ENCODE measurements around the gene CARMIL1. TPM values are rescaled to one million over a fixed set of nuclear protein-coding genes. Genes with fewer than 3 reads are reported as not detected.

Gene CARMIL1
- total RNA-seq, 1 donor from 2014 or later: 22.5 TPM

DNA sequence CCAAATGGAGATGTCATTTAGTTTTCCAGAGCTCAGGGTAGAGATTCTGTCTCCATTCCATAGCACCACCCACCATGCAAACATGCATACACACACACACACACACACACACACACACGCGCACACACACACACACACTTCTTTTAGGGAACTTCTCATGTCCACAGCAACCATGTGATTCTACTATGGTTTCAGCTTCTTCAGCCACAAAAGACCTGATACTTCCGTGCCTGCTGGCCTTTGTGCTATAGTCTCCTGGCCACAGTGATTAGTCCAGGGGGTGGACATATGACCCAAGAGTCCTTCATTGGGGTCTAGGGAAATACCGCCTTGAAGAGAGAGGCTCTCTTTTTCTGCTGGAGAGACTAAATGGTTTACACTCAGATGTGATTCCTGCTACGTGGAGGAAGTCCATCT lies 53.5 kb downstream of the CARMIL1 start:
- DNase-seq (ENCODE audit: low read depth): no peak

DNA sequence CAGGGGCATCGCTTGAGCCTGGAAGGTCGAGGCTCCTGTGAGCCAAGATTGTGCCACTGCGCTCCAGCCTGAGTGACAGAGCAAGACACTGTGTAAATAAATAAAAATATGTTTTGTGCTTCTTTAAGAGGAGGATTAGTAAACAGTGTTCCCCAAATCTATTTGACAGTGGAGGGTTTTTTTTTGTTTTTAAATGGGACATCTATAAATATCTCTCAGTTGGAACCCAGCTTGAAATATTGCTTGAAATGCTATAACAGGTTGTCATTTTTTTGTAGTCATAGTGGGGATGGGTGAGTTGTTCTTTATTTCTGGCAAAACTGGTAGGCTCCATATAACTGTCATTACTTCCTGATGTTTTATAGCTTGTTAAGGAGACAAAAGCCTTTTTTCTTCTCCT lies 54.3 kb downstream of the CARMIL1 start:
- no peak for DNase-seq (ENCODE audit: low read depth)

DNA sequence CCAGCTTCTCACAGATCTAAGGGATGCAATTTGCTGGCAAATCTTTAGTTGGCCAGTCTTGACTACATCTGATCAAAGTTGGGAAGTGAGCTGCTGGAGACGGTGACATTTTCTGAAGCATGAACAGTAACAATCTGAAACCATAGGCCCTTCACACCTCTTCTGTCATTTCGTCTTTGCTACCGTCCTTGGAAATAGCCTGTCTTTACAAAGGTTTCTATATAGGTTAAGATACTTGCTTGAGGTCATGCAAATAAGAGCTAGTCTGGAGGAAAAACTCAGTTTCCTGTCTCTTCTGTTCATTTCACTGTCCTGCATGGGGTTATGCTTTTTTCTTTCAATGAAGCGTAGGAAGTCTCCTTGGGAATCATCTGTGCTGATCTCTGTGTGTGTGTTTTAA lies 55.6 kb downstream of the CARMIL1 start:
- no peak for DNase-seq (ENCODE audit: low read depth)

DNA sequence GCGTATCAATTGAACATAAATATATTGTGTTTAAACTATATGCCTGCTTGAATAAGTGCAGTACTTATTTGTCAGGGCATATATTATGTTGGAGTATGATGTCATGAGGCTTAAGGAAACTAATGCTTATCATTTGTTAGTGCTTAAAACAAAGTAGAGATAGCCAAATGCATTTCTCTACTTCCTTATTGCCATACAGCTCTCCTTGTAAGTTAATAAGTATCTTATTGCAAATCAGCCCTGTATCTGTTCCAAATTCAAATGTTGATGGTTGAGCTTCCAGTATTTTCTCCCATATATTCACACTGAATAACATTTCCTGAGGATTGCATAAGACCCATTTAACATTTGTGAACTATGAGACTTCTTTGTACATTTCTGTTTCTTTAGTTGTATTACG lies 57.8 kb downstream of the CARMIL1 start:
- DNase-seq (ENCODE audit: low read depth): no peak

DNA sequence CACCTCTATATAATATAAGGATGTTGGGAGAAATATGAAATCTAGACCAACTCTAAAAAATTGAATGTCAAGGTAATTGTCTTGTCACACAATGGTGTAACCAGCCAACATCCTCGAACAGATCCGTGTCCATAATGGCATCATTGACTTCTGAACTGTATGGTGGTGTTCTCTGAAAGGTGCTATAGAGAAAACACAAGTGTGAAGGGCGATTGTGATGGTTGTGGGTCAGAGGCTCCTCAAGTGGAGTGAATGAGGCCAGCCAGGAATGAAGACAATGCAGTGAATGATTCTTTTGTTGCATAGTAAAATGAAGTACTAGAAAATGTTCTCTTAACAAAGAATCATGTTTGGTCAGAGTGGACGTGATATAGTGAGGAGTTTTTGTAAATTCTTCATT lies 58.3 kb downstream of the CARMIL1 start:
- DNase-seq (ENCODE audit: low read depth): no peak

DNA sequence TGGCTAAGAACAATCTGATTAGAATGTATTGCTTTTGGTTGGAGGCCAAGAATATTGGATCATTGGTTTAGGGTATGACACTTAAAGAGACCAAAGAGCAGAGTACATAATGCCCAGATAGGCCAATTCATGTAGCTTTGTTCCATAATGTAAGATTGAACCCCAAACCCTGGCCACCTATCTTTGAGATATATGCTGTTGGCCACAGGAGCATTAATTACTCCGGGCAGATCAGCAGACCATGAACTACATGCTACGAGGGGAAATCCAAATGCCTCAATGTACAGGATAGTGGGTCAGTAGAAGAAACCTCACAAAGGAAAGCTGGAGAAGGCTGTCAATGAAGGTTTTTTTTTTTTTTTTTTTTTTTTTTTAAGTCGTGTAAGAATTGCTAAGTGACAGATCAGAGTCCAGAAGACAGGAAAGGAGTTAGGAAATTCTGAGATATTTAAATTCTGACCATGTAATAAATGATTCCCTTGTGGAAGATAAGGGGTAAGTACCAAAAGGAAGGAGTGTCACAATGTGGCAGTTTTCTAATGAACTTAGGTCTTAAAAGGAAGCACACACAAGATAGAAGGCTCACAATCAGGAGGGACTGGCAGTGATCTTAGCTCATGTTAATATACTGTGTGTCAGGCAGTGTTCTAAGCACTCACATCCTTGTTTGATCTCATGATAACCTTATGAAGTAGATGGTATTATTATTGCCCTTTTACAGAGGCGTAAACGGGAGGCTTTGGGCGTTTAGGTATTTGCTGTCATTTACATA lies 61.4 kb downstream of the CARMIL1 start:
- no peak for DNase-seq (ENCODE audit: low read depth)

DNA sequence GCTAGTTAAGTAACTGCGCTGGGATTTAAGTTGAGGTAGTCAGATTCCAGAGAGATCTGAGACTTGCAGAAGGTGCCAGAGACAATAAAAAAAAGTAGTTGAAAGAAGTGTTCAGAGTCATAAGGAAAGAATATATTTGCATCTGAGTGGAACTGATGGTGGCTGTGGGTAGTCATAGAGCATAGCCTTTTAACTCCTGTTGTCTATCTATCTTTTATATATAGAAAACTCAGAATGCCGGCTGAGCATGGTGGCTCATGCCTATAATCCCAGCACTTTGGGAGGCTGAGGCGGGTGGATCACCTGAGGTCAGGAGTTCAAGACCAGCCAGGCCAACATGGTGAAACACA lies 62.0 kb downstream of the CARMIL1 start:
- DNase-seq (ENCODE audit: low read depth): no peak

DNA sequence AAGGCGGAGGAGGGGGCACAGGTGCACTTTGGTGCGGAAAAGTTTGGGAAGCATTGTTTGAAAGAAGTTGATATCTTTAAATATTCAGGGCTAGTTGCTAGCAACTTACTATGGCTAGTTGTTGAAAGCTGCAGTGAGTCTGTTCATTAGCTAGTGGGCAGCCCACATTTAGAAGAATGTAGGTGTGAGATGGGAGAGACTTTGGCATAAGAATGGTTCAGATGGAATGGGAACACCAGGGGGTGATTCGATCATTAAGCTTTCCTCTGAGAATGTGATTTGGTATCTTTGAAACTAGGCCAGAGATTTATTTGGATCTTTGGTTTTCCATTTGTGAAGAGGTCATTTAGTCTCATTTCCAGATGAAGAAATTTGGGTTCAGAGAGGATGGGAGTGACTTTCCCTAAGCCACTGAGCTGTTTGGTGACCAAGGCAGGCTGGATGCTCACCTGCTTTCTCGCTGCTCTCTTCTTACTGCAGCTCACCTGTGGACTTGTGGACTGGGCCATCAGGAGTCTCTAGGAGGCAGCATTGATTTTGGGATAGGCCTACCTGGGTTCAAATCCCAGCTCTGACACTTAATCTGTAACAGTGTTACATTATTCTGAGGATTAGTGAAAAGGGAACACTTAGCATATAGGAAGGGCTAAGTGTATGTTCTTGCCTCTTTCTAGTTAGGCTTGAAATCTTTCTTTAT lies 62.9 kb downstream of the CARMIL1 start:
- no peak for DNase-seq (ENCODE audit: low read depth)

DNA sequence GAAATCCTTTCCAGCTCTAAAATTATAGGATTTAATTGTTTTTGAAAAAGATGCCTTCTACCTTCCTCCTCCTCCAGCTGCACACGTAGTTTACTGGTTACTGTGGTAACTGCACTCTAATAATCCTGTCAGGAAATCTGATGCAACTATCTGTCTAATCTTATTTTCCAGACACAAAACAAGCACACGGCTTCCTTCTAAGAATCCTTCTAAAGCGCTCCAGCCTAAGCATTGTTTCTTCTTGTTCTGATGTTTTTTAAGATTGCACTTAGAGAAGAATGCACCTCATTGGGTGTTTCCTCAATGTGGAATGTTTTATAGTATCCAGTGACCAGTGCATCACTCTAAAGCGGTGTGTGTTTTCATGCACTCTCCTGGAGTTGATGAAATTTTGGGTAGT lies 63.6 kb downstream of the CARMIL1 start:
- peak; percentile 22 for DNase-seq (ENCODE audit: low read depth)

DNA sequence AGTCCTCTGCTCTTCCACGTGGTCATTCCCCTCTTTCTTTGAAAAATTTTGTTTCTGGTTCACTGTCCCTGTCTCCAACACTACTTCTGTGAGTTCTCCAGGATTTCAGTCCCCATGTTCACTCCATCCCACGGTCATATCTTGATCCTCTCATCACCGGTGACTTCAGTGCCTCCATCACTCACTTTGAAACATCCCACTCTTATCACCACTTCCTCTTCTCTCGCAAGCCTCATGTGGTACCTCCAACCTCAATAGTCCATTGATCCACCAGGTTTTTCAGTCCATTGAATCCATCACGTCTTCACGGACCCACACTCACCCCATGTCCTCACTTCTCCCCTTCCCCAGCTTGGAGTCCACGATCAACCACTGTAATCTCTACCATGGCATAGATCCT lies 64.8 kb downstream of the CARMIL1 start:
- DNase-seq (ENCODE audit: low read depth): no peak

DNA sequence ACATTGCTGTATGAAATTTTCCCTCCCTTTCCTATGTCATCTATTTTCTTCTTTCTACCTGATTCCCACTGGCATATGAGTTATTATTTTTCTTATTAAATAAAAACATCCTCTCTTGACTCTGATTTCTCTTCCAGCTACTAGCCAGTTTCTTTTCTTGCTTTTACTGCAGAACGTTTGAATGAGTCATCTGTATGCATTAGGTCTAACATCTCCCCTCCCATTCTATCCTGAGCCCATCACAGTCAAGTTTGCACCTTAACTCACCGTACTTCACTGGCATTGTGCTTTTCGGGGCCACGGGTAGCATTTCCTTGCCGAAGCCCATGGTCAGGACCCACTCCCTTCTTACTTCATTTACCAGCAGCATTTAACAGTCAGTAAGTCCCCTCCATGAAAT lies 65.7 kb downstream of the CARMIL1 start:
- no peak for DNase-seq (ENCODE audit: low read depth)

DNA sequence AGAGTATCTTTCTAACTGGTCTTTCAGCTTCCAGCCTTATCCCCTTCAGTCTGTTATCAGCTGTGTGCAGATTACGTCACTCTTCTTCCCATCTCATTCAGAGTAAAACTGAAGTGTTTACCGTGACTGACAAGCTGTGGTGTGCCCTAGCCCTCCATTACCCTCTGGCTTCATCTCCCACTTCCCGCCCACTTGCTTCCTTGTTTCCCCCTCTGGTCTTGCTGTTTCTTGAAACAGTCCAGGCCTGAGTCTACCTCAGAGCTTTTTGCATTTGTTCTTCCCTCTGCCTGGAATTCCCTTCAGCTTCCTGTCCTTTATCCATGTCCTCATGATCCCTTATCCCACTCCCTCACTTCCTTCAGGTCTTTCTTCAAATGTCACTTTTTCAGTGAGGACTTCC lies 66.9 kb downstream of the CARMIL1 start:
- DNase-seq (ENCODE audit: low read depth): no peak

DNA sequence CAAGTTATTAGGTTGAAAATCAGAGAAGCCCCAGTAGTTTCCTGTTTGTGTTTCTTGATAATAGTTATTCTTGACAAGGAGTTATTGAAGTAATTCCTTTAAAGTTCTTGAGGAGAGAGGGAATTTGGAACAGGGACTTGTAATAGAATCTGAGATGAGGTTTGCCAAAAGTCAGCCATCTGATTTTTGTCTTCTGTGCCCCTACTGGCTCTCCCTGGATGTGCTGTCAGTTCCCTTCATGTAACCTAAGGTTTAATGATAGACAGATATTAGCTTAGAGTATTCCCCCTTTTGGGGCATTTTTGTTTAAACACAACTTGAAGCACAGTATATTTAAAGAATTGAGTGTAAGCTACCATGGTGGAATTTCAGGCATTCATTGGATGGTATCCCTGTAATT lies 71.4 kb downstream of the CARMIL1 start:
- no peak for DNase-seq (ENCODE audit: low read depth)

DNA sequence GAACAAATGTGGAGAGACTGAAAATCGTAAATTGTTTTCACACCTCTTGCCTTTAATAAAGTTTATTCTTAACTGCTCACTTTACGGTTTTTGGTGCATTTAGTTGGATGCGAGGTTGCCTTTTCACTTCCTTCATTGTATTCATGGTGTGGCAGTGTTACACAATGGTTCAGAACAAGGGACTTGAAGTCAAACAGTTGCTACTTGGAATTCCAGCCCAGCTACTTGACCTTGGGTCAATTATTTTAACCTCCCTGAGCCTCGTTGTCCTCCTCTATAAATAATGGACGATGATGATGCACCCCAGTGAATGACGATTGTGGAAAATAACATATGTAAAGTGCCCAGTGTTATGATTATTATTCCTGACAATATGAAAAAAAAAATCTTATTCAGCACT lies 72.3 kb downstream of the CARMIL1 start:
- DNase-seq (ENCODE audit: low read depth): no peak

DNA sequence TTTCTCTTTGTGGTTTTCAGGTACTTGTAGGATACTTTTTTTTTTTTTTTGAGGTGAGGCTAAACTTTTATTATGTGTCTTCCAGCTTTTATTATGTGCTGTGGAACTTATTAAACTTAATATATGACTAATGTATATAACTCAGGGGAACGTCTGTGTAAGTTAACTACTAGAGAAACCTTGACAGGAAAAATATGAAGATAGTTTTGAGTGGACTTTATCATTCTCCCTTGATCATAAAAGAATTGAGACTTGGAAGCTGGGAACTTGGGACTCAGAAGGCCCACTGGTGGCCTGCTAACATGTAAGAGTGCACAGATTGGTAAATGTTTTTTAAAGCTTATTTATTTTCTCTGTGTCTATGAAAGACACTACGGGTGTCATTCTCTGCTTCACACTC lies 73.1 kb downstream of the CARMIL1 start:
- no peak for DNase-seq (ENCODE audit: low read depth)

DNA sequence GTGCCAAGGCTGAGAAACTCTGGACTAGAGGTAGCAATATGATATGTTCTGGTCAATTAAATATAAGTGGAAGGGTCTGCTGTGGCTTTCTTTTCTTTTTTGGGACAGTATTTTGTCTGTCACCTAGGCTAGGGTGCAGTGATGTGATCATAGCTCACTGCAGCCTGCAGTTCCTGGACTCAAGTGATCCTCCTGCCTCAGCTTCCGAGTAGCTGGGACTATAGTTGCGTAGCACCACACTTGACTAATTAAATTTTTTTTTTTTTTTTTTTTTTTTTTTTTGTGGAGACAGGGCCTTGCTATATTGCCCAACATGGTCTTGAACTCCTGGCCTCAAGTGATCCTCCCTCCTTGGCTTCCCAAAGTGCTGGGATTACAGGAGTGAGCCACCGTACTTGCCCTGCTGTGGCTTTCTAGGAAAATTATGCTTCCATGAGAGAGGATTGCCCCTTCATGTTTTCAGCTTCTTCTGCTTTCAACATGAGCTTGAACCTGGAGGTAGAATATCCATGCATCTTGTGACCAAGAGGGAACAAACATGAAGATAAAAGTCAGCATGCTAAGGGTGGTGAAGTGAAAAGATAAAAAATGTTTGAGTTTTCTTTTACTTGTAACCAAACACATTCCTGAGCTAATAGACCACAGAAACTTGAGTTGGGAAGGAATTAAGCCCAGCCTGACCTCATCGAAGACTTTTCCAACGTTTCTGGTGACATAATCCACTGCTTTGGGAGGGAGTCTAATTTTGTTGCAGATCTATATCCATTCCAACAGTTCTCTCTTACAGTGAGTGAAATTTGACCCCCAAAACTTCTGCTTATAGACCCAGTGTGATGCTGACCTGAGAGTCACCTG lies 75.1 kb downstream of the CARMIL1 start:
- peak; percentile 62 for DNase-seq (ENCODE audit: low read depth)

DNA sequence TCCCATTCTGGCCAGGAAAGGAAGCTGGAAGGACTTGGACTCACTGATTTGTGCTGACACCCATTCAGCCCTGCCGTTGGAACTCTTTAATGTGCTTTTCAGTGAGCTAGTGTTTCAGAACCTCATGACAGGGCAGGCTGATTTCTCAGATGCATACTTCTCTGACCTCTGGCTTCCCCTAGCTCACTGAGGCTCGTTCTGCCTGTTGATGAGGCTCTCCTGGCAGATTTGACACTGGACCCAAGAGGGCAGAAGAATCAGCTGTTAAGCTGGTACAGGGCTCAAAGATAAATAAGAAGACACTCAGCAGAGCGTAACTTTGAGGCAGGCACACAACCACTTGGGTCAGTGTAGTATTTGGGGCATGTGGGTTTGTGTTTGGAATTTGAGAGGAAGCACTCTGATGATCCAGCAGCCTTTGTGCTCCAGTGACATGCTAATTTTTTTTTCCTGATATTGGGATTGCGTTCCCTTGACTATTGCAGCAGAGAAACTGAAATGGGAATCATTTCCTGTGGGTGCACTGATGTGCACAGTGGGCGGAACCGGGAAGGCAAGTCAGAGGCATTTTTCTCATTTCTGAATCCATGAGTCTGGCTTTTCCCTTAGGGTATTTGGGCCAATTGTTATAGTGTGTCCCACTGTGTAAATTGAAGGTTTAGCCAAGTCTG lies 80.2 kb downstream of the CARMIL1 start:
- DNase-seq (ENCODE audit: low read depth): peak; percentile 74

DNA sequence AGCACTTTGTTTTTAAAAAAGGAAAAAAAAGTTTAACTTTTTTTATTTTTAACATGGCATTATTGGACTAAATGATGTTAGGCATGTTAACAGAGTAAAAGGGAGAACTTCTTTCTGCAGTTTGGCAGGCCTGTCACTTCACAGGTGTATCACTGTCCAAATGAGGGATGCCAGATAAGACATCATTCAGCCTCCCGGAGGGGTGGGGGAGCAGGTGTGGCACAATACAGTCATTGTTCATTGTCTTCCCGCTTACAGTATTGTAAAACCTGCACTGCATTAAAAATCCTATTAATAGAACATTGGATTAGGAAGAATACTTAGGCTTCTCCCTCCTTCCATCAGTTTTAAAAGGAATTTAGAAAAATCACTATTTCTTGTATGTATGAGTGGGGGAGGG lies 80.7 kb downstream of the CARMIL1 start:
- no peak for DNase-seq (ENCODE audit: low read depth)

DNA sequence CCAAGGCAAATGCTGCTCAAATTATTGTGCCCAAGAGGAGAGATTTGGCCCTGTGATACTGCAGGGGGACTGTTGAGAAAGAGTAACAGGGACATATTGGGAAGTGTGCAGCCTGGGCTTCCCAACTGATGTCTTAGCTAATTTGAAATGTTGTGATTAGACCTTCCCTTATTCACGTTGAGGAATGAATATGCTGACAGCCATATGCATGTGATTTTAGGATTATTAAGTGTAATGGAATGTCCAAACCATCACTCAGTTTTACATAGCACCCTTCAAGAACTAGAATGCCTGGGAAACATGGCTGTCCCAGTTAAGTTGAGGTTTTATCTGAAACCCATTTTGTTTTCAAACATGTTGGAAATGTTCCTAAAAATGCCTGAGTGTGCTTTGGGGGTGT lies 81.4 kb downstream of the CARMIL1 start:
- no peak for DNase-seq (ENCODE audit: low read depth)

DNA sequence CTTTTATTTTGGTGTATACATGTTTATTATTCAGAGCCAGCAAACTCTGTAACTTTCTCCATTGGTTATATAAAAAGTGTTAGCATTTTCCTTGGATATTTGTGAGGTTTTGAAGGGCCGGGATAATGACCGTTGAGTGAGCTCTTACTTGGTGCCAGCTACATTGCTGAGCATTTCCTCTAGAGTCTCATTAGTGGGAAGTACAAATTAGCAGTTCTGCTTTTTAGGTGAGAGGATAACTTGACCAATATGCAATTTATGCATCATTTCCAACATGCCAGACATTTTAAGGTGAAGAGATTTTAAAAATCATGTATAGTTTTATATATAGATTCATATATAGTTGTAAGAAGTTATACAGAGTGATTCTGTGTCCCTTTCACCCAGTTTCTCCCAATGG lies 84.3 kb downstream of the CARMIL1 start:
- no peak for DNase-seq (ENCODE audit: low read depth)

DNA sequence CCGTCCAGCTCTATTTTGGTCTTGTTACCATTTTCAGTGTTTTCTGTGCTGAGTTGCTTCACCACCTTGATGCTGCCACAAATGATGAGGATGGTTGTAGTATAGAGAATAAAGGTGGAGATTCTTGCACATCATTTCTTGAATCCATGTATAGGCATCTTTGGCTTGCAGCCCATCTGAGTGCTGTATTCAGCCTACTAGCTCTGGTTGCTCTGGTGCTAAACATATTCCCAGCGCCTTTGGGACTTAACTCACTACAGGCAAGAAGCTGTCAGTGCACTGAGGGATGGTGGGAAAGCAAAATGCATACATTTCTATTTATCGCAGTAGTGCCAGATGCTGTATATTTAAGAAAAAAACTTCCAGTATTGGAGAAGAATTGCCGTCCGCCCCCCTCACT lies 86.0 kb downstream of the CARMIL1 start:
- DNase-seq (ENCODE audit: low read depth): no peak

Data from myocyte (in vitro differentiated cells).